ENCODE results near the gene NFATC2IP.

Gene NFATC2IP

DNA sequence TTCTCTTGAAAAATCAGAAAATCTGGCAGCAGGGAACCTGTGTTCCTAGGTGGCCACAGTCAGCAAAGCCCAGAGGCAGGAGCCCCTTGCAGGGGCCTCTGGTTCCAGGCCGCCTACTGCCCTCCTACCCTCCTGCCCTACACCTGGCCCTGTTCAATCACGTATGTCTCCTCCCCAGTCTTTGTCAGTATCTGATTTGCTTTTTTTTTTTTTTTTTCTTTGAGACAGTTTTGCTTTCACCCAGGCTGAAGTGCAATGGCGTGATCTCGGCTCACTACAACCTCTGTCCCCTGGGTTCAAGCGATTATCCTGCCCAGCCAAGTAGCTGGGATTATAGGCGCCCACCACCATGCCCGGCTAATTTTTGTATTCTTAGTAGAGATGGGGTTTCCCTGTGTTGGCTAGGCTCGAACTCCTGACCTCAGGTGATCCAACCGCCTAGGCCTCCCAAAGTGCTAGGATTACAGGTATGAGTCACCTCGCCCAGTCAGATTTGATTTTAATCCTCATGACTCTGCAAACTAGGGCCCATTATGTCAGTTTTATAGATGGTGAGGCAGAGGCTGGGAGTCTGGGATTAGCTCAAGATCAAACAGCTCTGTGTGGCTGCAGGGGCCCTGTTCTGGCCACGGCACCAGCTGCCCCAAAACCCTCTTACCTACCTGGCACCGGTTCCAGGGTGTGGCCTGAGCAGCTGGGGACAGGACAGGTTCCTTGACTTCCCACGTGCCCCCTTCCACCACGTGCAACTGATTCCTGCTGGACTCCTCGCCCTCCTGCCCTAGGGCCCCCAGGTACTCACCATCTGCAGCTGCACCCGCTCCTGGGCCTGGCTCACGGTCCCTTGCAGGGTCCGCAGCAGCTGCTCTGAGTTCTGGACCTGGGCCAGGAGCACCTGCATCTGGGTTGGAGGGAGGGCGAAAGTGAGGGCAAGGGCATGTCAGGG lies 40.4 kb upstream of the NFATC2IP start:
- Histone ChIP-seq H3K27me3 (ENCODE audit: insufficient read depth, low read depth) (no peaks in the 10 kb centered on the region), H4K20me1 (ENCODE audit: insufficient read depth) (no peaks in the 10 kb centered on the region), H3K27ac (no peak overlapping the region), H3K9ac (no peak overlapping the region), H3K4me2 (no peak overlapping the region), H3K36me3 (ENCODE audit: insufficient read depth) (no peaks in the 10 kb centered on the region), H3K79me2 (ENCODE audit: insufficient read depth, low read depth) (no peaks in the 10 kb centered on the region), H3K4me3 (IDR thresholded peaks at IDR 0.05; ENCODE audit: insufficient read depth, low read depth, low read length) (no peak overlapping the region), H2AFZ (ENCODE audit: low read depth) (no peak overlapping the region), H3K4me1 (ENCODE audit: low read depth, poor library complexity, severe bottlenecking) (peaks cover 8% of the 10 kb centered on the region)
- TF ChIP-seq, protein P1, sequence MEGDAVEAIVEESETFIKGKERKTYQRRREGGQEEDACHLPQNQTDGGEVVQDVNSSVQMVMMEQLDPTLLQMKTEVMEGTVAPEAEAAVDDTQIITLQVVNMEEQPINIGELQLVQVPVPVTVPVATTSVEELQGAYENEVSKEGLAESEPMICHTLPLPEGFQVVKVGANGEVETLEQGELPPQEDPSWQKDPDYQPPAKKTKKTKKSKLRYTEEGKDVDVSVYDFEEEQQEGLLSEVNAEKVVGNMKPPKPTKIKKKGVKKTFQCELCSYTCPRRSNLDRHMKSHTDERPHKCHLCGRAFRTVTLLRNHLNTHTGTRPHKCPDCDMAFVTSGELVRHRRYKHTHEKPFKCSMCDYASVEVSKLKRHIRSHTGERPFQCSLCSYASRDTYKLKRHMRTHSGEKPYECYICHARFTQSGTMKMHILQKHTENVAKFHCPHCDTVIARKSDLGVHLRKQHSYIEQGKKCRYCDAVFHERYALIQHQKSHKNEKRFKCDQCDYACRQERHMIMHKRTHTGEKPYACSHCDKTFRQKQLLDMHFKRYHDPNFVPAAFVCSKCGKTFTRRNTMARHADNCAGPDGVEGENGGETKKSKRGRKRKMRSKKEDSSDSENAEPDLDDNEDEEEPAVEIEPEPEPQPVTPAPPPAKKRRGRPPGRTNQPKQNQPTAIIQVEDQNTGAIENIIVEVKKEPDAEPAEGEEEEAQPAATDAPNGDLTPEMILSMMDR (conservative IDR thresholded peaks at IDR 0.05; ENCODE audit: low read depth, low read length): no peak

DNA sequence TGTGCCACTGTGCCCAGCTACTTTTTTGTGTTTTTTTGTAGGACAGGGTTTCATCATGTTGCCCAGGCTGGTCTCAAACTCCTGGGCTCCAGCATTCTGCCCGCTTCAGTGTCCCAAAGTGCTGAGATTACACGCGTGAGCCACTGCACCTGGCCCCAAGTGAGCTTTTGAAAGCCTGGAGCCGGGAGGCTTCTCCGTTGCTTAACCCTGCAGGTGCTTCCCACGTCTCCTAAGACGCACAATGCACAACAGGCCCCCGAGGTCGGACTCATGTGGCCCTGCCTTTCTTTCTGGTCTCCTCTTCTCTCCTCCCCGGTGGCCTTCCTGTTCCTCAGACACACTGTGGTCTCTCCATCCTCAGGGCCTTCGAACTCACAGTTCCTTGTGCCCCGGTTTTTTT lies 38.2 kb upstream of the NFATC2IP start:
- no peaks in the 10 kb centered on the region for H4K20me1 ChIP-seq (ENCODE audit: insufficient read depth)
- H3K4me1 ChIP-seq (ENCODE audit: low read depth, poor library complexity, severe bottlenecking): peaks cover 8% of the 10 kb centered on the region
- H3K79me2 ChIP-seq (ENCODE audit: insufficient read depth, low read depth): no peaks in the 10 kb centered on the region
- no peaks in the 10 kb centered on the region for H3K27me3 ChIP-seq (ENCODE audit: insufficient read depth, low read depth)
- H3K9ac ChIP-seq: no peak overlapping the region
- H3K36me3 ChIP-seq (ENCODE audit: insufficient read depth): no peaks in the 10 kb centered on the region
- no peak overlapping the region for H2AFZ ChIP-seq (ENCODE audit: low read depth)
- H3K27ac ChIP-seq: no peak overlapping the region
- TF ChIP-seq, protein P1 (conservative IDR thresholded peaks at IDR 0.05; ENCODE audit: low read depth, low read length): no peak
- H3K4me2 ChIP-seq: no peak overlapping the region
- no peak overlapping the region for H3K4me3 ChIP-seq (IDR thresholded peaks at IDR 0.05; ENCODE audit: insufficient read depth, low read depth, low read length)

DNA sequence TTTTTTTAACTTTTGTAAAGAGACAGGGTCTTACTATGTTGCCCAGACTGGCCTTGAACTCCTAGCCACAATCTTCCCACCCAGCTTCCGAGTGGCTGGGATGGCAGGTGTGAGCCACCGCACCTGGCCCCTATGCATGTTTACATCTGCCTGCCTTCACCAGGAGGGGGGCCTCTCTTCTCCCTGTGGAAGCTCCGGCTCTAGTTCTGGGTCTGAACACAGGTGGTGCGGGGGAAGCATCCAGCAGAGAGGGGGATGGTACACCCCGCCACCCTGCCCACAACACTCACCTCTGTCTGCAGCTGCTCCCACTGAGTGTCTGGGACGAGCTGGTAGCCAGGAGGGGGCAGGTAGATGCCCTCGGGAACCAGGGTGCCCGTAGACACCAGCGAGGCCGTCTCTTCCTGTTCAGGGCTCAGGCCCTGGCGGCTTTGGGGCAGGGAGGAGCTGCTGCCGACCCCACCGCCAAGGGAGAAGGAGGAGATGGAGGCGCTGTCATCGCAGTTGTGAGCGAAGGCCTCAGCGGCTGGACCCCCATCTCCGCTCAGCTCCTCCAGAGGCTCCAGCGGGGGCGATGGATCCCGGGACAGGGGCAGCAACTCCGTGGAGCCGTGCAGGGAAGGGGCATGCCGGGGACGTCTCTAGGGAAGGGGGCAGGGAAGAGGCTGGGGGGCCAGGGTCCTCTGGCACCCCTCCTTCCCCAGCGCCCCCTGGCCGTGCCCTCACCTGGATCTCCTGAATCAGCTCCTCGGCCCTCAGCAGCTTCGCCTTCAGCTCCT lies 36.6 kb upstream of the NFATC2IP start:
- Histone ChIP-seq H4K20me1 (ENCODE audit: insufficient read depth) (no peaks in the 10 kb centered on the region), H3K27me3 (ENCODE audit: insufficient read depth, low read depth) (no peaks in the 10 kb centered on the region), H2AFZ (ENCODE audit: low read depth) (no peak overlapping the region), H3K4me1 (ENCODE audit: low read depth, poor library complexity, severe bottlenecking) (peaks cover 8% of the 10 kb centered on the region), H3K79me2 (ENCODE audit: insufficient read depth, low read depth) (no peaks in the 10 kb centered on the region), H3K36me3 (ENCODE audit: insufficient read depth) (no peaks in the 10 kb centered on the region), H3K4me2 (no peak overlapping the region), H3K4me3 (IDR thresholded peaks at IDR 0.05; ENCODE audit: insufficient read depth, low read depth, low read length) (no peak overlapping the region), H3K9ac (no peak overlapping the region), H3K27ac (no peak overlapping the region)
- TF ChIP-seq, protein P1 (conservative IDR thresholded peaks at IDR 0.05; ENCODE audit: low read depth, low read length): no peak

DNA sequence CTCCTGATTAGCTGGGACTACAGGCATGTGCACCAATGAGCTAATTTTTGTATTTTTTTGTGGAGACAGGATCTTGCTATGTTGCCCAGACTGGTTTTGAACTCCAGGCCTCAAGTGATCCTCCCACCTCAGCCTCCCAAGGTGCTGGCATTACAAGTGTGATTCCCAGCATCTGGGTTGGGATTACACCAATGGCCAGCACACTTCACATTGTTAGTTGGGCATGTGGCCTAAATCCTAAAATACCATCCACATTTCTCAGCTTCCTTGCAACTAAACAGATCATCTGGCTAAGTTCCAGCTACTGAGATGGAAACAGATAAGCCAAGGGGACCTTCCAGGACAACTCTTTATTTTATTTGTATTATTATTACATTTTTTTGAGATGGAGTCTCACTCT lies 35.6 kb upstream of the NFATC2IP start:
- Histone ChIP-seq H4K20me1 (ENCODE audit: insufficient read depth) (no peaks in the 10 kb centered on the region), H2AFZ (ENCODE audit: low read depth) (no peak overlapping the region), H3K4me1 (ENCODE audit: low read depth, poor library complexity, severe bottlenecking) (peaks cover 6% of the 10 kb centered on the region), H3K4me3 (IDR thresholded peaks at IDR 0.05; ENCODE audit: insufficient read depth, low read depth, low read length) (no peak overlapping the region), H3K9ac (no peak overlapping the region), H3K27ac (no peak overlapping the region), H3K27me3 (ENCODE audit: insufficient read depth, low read depth) (no peaks in the 10 kb centered on the region), H3K36me3 (ENCODE audit: insufficient read depth) (no peaks in the 10 kb centered on the region), H3K4me2 (no peak overlapping the region), H3K79me2 (ENCODE audit: insufficient read depth, low read depth) (no peaks in the 10 kb centered on the region)
- TF ChIP-seq, protein P1 (conservative IDR thresholded peaks at IDR 0.05; ENCODE audit: low read depth, low read length): no peak

All from KMS-11 (cell line).